ENCODE data around the gene NRXN3.

Gene NRXN3

DNA sequence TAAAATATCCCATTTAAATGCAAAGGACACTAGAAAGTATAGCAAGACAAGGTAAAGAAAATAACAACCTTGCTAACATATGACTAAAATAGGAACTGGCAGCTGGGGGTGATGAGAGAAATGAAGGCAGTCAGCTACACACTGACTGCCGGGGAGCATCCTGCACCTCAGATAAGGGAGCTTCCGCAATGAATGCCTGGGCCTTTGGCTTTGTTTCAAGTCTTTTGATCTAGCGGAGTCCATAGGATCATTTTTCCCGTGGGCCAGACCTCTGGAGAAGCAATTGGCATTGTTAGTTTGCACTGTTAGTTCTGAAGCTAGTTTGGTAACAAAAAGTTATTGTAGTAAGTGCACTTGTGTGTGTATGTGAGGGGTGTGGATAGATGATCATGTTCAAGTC, 1401.2 kb downstream of the NRXN3 start:
- no peak for DNase-seq (ENCODE audit: low read depth, low spot score)

DNA sequence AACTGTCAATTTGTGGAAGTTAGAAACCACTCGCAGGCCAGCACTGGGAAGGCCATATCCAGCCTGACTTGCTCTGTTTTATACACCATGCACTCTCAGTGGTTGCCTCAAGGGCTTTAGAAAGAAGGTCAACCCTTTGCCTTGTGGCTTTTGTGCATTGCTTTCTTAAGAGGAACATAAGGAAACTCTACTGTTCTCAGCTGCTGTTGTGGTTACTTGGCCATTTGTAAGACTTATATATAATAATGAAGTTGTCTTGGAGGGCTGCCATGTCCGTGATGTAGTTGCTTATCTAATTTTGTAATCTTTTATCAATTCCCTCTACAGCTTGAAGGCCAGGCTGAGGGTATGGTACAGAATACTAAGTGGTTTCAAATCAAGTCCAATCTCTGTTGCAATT, 1403.3 kb downstream of the NRXN3 start:
- DNase-seq (ENCODE audit: low read depth, low spot score) = no peak

DNA sequence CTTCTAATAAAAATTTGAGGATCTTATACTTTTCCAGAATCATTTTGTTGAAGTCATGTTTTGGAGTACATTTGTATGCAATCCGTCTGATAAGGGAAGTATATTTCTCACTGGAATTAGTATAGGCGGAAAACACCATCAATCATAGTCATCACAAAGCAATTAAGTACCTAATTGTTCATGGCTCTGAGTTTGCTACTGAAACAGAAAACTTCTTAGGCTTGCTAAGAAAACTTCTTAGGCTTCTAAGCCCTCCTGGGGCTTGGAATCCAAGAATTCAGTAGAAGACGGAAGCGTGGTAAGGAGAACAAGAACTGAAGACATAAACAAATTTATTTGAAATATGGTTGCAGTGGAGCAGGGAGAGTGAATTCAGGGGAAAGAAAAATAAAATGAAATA, 1404.9 kb downstream of the NRXN3 start:
- no peak for DNase-seq (ENCODE audit: low read depth, low spot score)

DNA sequence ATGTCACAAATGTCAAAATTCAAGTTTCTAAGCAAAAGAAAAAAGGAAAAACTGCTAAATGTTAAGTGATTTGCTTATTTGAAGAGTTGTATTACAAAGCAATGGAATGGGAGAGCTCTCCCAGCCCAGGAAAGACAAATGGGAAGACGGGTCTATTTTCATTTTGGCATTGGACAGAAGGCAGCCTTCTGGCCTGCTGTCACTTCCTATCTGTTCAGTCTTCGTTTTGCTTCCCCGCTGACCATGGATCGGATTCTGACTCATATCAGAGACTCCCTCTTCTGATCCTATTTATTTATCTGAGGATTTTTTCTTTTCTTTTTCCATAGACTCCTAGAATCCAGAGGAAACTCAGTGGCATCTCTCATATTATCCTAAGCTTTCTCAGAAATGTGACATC, 1406.3 kb downstream of the NRXN3 start:
- no peak for DNase-seq (ENCODE audit: low read depth, low spot score)

DNA sequence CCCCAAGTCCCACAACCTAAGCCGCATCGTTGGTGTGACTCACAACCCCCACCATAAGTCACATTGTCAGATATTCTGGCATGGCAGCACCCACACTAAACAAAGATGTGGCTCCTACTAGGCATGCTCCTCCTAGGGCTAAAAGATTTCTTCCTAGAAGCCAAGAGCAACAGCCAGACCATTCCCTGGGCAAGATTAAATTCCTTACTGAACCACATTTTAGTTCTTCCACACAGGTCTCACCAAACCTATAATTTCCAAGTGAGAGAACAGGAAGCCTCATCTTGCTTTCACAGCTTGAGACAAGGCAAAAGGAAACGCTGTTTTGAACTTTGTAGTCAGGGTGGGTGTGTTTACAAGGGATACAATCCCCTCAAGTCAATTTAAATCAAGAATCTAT, 1408.3 kb downstream of the NRXN3 start:
- peak; percentile 22 for DNase-seq (ENCODE audit: low read depth, low spot score)

DNA sequence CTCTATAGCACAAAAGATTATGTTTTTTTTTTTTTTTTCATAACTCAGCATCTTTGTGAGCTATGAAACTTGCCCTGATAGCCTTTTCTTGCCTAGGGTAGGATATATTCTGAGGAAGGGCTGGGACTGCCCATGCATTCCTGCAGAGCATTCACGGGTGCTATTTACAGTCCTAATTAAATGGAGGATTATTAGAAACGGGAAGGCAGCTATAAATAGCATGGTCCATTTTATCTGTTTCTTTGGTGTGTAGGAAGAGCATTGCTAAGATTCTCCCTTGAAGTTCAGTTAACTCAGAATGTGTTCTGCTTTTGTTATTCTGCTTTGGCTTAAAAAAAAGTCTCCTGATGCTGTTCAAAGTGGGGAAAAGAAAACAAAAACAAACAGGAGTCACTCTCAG, 1410.2 kb downstream of the NRXN3 start:
- no peak for DNase-seq (ENCODE audit: low read depth, low spot score)

DNA sequence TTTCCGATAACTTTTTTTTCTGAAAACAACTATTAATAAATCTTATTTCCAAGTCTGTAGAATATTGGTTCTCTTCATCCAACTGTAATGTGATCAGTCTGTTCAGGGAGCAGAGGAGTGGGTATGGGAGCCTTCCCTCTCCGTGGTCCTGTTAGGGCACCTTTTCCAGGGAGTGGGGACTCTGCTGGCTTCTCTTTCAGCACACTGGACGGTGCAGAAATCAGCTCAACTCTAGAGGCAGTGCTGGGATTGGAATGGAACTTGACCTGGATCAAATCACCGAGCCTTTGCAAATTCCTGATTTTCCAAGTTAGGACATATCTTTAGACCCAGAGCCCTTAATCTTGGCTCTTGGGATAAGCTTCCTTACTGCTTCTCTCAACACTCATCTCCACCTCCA, 1410.7 kb downstream of the NRXN3 start:
- DNase-seq (ENCODE audit: low read depth, low spot score) = peak; percentile 47

DNA sequence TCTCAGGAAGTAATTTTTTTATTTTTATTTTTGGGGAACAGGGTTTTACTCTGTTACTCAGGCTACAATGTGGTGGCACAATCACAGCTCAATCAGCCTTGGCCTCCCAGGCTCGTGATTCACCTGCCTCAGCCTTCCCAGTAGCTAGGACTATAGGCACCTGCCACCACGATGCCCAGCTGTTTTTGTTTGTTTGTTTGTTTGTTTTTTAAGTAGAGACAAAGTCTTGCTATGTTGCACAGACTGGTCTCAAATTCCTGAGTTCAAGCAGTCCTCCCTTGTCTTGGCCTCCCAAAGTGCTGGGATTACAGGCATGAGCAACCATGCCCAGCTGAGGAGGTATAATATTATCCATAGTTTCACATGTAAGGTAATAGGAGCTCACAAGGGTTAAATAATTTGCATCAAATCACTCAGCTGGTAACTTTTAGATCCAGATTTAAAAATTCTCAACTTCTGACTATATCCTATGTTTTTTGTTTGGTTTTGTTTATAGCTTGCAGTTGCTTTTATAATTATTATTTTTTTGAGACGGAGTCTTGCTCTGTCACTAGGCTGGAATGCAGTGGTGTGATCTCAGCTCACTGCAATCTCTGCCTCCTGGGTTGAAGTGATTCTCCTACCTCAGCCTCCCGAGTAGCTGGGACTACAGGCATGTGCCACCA, 1411.9 kb downstream of the NRXN3 start:
- no peak for DNase-seq (ENCODE audit: low read depth, low spot score)

DNA sequence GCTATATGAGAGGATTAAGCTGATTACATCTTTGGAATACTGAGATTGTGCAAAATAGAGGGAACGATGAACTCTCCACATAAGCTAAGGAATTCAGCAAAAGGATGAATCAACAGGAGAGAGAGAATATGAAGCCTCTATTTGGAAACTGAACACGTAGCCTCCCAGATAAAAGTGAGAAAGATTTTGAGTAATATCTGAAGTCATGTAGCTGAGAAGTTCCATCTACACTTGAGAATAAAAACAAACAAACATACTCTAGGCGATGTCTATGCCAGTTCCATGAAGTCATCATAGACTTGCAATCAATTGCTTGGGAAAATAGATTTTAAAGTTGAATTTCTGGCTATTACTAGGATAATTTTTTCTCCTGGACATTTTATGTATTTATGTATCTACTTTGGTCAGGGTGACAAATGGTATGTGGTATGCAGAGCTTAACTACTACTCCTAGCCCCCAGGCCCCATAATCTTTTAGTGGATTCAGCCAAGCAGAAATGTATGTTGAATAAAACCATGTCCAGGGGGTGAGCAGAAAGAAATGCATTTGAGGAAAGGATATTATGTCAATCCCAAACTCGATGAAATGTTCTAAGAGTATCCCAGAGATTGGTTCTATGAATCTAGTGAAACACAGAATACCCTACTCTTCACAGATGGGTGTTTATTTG, 1413.7 kb downstream of the NRXN3 start:
- DNase-seq (ENCODE audit: low read depth, low spot score) = no peak

DNA sequence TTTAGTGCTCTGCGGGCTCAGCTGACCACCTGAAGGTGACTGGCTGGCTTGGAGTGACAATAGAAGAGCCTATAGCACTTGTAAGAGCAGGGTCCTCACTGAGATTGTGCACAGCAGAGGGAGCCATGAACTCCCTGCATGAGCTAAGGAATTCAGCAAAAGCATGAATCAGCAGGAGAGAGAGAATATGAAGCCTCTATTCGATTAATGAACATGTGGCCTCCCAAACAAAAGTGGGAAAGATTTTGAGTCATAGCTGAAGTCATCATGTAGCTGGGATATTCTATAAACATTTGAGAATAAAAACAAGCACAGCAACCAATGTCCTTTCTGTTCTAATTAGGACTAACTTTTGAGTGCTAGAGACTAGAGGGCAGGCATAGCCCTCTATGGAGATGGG, 1414.5 kb downstream of the NRXN3 start:
- DNase-seq (ENCODE audit: low read depth, low spot score) = no peak

DNA sequence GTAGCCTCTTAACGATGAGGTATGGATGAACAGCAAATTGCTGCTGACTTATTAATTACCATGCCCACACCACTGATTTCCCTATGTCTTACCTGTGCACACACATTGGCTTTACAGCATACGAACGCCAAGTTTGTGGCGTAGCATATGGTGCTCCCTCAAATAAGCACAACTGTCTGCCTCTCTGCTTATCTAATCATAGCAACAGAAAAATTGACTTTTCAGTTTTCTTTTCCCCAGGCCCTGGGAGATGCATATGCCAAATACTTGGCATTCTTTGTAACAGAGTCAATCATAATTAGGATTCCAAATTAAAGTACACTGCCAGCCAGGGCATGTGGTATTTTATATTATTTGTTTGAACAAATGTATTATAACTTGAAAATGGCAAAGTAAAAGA, 1415.7 kb downstream of the NRXN3 start:
- no peak for DNase-seq (ENCODE audit: low read depth, low spot score)

DNA sequence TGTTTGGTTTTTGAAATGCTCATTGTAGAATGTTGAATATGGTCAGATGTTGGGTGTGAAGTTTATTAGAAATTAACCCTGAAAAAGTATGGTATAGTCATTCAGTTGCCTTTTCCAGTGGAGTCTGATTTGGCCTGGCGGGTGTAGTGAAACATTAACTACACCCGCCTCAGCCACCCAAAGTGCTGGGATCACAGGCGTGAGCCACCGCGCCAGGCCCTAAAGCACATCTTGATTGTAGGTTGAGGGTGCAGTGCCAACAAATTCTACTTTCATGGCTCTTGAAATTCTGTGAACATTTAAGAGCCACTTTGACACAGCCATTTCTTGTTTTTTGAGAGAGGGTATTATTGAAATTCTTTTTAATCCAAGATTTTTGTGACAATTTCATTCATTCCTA, 1416.2 kb downstream of the NRXN3 start:
- no peak for DNase-seq (ENCODE audit: low read depth, low spot score)

DNA sequence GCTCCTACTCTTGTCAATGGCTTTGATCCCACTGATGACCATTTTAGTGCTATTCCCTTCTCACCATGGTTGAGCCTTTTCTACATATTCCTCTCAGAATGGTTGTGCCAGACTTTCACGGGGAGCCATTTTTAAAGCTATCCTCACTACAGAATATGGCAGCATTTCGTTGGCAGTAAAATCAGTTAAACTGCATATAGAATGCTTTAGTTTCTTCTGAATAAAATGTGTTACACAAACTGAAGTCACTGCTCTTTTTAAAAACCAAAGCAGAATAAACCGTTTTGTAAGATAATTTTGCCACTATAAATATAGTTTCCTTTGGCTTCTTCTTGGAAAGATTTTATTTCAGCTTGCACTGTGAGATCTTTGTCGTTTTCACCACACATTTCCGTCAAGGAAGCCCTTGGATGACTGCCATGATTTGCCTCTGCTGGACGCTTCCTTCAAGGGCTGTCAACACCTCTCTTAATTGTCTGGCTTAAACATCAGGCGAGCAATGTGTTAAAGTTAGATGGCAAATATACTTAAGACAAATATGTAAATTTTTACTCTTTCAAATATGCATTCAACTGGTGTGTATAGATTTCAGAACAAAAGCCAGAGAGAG, 1416.9 kb downstream of the NRXN3 start:
- DNase-seq (ENCODE audit: low read depth, low spot score) = no peak

DNA sequence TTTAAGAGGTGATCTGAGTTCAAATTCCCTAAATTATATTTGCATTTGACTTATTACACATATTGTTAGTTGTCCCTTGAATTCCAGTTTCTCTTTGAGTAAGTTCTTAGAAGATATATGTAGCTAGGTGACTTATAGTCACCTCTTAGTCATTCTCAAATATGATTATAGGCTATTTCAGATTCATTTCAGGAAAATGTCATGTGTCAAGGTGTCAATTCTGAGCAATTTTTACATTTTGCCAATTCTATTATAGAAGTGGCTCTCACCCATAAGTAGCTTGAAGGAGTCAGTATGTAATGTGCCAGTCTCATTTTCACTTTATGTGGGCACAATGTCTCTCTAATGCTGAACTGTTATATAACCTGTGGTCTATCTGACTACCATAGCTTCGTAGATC, 1417.7 kb downstream of the NRXN3 start:
- DNase-seq (ENCODE audit: low read depth, low spot score) = no peak

DNA sequence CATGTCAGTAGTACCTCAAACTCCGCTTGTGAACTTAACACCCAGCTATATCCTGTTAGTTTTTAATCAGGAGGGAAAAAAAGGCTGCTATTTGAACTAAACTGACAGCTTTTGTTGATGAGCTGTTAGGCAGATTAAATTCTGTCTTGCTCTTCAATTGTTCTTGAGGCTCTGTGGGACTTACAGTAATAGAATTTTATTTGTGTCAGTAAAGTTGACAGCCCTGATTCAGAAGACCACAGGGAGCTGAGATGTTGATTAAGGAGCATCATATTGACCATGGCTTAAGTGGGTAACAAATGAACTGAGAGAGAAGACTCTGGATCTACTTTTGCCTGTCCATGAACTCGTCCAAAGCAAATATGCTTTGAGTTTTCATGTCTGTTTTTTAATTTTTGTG, 1418.2 kb downstream of the NRXN3 start:
- DNase-seq (ENCODE audit: low read depth, low spot score) = no peak

DNA sequence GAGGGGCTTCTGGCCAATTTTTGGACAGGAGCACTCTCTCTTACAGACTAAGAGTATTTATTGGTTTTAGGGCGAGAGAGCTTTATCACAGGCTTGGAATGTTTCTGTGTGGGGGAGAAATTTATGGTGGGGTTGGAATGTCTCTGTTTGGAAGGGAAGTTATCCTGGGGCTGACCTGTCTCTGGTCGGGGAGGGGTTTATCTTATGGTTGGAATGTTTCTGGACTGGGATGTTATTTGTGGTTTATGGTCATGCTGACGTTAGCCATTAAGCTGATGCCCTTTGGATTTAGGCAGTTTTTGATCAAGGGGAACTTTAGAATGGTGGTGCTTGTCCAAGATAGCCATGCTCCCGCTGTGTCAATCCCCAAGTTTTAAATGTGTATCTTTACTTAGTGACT, 1426.4 kb downstream of the NRXN3 start:
- peak; percentile 39 for DNase-seq (ENCODE audit: low read depth, low spot score)

DNA sequence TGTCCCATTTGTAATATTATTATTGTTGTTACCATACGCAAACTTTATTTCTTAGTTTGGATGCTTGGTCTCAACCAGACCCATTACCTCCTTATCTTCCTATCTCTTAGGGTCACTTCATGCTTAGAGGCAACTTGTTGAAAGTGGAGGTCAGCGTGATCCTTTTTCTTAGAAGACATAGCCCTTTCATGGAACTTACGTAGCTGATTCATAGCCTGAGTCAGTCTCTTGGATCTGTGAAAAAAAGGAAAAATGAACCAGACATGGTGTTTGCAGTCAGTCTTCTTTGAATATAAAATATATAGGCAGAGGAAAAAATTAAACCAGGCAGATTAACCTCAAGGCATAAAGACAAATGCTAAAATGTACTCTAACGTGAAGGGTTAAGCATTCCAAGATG, 1427.4 kb downstream of the NRXN3 start:
- DNase-seq (ENCODE audit: low read depth, low spot score) = no peak

DNA sequence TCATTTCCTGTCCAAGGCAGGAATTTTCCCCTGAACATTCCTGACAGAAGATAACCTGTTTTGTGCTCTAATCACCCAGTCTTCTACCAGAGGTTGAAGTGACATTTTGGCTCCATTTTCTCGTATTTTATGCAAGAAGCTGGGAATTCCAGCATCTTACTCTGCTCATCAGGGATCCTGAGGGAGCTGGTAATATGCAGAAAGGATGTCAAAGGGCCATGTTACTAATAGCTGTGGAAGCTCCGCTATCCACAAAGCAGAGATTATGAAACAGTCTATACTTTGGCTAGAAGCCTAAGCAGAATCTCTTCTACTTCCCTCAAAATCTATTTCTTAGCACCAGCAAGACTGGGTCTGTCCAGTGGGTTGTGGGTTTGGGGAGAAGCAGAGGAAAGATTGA, 1428.2 kb downstream of the NRXN3 start:
- no peak for DNase-seq (ENCODE audit: low read depth, low spot score)

DNA sequence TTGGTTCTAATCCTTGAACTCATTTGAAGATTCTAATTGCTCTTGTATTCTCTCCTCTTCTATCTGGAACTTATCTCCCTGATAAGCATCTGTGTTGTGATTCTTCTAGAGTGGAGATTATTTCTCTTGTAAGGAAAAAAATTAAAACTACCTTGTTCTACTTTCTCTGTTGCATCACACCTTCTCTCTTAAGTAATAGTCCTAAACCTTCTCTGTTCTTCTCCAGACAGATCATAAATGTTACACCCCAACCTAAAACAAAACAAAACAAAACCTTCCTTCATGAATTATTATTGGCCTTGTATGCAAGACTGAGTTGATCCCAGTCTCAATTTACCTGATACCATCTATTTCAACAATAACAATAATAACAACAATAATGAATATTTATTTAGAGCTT, 1429.1 kb downstream of the NRXN3 start:
- DNase-seq (ENCODE audit: low read depth, low spot score) = no peak

DNA sequence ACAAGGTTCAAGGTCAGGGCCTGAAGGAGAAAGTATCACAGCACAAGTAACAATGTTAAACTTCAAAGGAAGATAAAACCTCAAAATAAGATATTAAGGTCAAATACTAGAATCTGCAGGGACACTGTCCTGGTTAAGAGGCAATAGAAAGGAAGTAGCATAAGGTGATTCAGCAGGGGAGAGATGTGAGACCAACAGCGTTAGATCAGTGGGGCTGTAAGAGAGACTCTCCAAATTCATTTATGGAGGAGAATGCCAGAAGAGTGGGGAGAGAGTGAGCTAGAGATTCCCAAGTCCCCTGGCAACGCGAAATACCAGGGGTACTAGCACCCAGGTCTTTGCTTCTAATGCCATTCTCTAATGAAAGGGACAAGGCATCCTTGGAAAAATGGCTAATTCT, 1430.2 kb downstream of the NRXN3 start:
- no peak for DNase-seq (ENCODE audit: low read depth, low spot score)

DNA sequence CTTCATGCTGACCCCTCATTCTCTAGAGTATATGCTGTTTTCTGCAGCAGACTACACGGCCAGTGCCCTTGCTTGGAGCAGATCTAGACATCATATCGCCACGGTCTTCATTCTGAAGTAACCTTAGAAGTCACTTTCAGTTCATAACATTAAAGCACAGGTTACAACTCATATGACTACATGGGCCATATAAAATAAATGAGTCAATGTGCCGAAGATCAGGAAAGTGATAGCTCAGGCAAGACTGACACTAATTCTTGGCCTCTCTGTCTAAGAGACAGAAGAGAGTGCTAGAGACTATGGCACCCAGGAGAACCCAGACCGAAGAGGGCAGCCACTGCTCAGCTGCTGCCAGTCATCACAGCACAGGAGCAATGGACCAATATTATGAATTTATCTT, 1431.4 kb downstream of the NRXN3 start:
- DNase-seq (ENCODE audit: low read depth, low spot score) = no peak

DNA sequence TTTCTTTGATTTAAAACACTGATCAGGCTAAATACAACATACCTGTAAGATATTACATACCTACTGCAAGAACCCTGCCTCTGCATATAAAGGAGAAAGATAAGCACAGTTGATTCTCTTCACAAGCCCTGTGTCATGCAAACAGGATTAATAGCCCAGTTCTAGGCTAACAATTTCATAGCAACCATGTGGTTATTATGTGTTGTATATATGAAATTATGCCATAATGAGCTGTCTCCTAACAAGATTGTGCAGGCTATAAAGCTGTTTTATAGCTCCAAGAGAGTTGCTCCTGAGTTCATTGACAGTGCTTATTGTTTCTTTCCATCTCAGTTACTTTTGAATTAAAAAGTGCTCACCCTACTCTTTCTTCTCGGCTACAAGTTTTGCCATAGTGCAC, 1431.9 kb downstream of the NRXN3 start:
- DNase-seq (ENCODE audit: low read depth, low spot score) = no peak

DNA sequence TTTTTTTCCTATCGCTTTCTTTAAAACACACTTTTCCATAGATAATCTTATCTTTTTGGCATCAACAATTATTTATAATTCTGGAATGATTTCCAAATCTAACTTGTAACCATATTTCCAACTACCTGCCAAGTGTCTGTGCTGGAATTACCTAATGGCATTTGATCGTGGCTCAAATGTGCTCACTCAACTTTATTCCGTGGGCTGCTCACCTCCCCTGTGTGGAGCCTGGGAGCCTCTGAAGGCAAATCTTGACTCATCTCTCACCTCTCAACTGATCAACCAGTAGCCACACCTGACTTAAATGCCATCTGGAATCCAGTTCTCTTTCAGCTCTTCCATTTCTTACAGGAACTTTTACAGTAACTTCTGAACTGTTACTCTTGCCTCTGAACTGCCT, 1432.6 kb downstream of the NRXN3 start:
- no peak for DNase-seq (ENCODE audit: low read depth, low spot score)

Data from ELF-1 (cell line).